GM13977 (cell line): ENCODE measurements around the gene PIP5K1B.

Experiments used
- DNase-seq: peaks from one replicate; pipeline ENCODE4 v3.0.0; 2012; ENCODE audit warnings: low spot score
- in situ Hi-C: fragments of 300-500 bp; cut with MboI; formaldehyde crosslinking; loops from one replicate; pipeline ENCODE4 v1.12.0; 2022; ENCODE audit warnings: low sequenced_read_pairs, low pct_unique_long_range_greater_than_20kb, mixed read lengths, inconsistent platforms; ENCODE audit not compliant: unreplicated experiment
- TF ChIP-seq, protein P1 (sequence below): IDR thresholded peaks from 2 replicates; pipeline ENCODE4 v1.5.1; 2012; ENCODE audit warnings: mild to moderate bottlenecking, control low read depth; ENCODE audit not compliant: insufficient read depth; ENCODE audit errors: extremely low read depth, missing control alignments

The PIP5K1B gene

DNA sequence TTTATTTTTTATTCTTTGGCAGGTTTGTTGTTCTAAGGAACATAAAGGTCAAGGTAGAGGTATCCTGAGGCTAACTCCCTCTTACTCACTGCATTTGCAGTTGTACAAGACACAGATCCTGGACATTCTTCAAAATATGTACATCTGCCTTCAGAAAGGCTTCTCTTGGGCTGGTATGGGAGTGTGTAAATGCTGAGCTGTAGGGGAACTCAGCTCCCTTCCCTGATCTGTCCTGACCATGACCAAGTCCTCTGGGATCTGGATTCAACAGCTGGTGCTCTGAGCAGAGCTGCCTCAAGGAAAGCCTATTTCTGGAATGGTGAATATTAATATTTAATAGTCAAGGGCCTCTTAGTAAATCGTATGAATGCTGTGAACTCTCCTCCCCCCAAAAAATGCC lies 191.4 kb downstream of the PIP5K1B start:
- TF ChIP-seq, protein P1, sequence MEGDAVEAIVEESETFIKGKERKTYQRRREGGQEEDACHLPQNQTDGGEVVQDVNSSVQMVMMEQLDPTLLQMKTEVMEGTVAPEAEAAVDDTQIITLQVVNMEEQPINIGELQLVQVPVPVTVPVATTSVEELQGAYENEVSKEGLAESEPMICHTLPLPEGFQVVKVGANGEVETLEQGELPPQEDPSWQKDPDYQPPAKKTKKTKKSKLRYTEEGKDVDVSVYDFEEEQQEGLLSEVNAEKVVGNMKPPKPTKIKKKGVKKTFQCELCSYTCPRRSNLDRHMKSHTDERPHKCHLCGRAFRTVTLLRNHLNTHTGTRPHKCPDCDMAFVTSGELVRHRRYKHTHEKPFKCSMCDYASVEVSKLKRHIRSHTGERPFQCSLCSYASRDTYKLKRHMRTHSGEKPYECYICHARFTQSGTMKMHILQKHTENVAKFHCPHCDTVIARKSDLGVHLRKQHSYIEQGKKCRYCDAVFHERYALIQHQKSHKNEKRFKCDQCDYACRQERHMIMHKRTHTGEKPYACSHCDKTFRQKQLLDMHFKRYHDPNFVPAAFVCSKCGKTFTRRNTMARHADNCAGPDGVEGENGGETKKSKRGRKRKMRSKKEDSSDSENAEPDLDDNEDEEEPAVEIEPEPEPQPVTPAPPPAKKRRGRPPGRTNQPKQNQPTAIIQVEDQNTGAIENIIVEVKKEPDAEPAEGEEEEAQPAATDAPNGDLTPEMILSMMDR = no peak
- in situ Hi-C loops = no loop called here
- no peak for DNase-seq

GRCh38 chr9:68897577-68898145 lies 192.6 kb downstream of the PIP5K1B start:
- TF ChIP-seq, protein P1 = no peak
- no peak for DNase-seq
- in situ Hi-C loops = no loop called here

DNA sequence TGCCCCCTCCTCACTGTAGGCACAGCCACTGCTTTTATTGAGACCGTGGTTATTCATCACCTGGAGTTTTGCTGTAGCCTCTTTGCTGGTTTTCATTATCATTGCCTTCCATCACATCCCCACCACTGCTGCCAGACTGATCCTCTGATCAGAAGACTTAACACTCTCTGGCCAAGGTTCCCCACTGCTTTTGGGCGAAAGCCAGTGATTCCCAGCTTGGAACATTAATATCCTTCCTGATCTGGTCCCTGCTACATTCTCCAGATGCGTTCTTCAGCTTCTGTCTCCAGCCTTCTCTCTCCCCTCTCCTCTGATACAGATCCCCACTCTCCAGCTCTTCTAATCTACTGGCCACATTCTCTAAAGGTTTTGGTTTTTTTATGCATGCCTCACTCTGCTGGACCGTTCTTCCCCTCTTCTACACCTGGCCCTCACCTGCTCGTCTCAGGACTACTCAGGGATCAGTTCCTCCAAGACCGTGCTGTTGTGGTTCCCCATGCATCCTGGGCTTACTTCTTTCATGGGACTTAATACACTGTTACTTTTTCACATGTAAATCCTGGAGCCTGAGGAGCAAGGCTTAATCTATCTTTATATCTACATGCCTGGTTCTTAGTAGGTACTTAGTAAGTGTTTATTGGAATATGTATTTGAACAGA lies 193.9 kb downstream of the PIP5K1B start:
- DNase-seq = no peak
- TF ChIP-seq, protein P1 = no peak
- in situ Hi-C loops = no loop called here

DNA sequence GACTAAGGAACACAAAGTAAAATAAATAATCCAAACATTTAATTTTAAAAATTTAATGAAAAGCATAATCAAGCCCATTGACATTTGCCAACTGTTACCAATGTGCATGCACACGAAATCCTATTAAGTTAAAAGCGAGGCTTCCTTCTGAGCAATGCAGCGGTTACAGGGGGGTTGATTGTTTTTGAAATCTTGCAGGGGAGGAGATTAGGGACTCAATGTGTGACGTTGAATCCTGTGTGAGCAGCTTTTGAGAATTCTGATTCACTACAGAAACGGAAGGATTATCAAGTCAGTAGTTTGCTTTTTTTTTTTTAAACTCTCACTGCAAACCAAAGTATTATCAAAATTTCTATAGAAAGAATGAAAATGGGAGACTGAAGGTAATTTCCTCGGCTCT lies 199.4 kb downstream of the PIP5K1B start:
- TF ChIP-seq, protein P1 = no peak
- in situ Hi-C loops = no loop called here
- no peak for DNase-seq

DNA sequence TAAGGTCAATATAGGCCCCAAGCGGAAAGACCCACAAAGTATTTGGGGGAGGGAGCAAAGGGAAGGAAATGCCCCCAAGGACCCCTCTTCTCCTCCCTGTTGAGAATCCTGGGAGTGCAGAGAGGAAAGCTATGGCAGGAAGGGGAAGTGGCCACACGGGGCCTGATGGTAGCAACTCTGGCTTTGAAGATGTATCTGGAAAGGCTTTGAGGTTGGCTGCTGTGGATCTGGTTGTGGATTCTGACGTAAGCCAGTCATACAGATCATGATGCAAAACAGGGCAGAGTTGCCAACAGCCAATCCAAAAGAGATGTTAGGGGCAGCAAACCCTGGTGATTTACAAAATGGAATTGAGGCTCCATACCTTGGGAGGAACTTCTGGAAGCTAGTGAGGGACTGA lies 200.1 kb downstream of the PIP5K1B start:
- in situ Hi-C loops = no loop called here
- TF ChIP-seq, protein P1 = no peak
- no peak for DNase-seq

DNA sequence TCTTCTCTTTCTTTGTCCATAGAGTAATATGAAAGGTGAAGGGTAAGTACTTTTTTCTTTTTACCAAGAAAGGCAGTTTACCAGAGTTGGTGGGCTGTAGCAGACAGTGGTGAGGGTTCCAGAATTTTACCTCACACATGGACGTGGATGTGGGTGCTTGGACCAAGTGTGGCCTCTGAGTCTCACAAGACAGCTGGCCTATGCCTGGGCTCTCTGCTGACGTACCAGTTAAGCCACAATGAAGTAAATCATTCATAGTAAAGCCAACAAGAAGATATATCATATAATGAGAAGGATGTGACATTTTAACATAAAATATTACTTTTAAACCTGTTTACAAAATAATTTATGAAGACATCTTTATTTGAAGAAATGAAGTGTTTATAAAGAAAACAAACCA lies 202.9 kb downstream of the PIP5K1B start:
- in situ Hi-C loops = no loop called here
- no peak for DNase-seq
- TF ChIP-seq, protein P1 = no peak

GRCh38 chr9:68912561-68912960 lies 207.5 kb downstream of the PIP5K1B start:
- no peak for DNase-seq
- TF ChIP-seq, protein P1 = no peak
- in situ Hi-C loops = no loop called here
